Glomerular visceral epithelial cell (primary cell): ENCODE results near the gene TPRG1.

Experiments used
- DNase-seq: peaks from one replicate; pipeline ENCODE4 v3.0.0-alpha.2; 2016; ENCODE audit errors: extremely low spot score

Gene TPRG1

GRCh38 chr3:189229196-189229828, 57.5 kb downstream of the TPRG1 start:
- DNase-seq: no peak

- DNase-seq: no peak
Observed at GRCh38 chr3:189232790-189233189, 61.0 kb downstream of the TPRG1 start.

- peak; percentile 47 for DNase-seq
Observed at GRCh38 chr3:189233225-189233858, 61.6 kb downstream of the TPRG1 start.

GRCh38 chr3:189235214-189235613, 63.4 kb downstream of the TPRG1 start:
- no peak for DNase-seq

GRCh38 chr3:189236352-189236751, 64.6 kb downstream of the TPRG1 start:
- DNase-seq: no peak

- no peak for DNase-seq
Observed at GRCh38 chr3:189237526-189237925, 65.8 kb downstream of the TPRG1 start.

- DNase-seq: no peak
Observed at GRCh38 chr3:189238071-189238470, 66.3 kb downstream of the TPRG1 start.

GRCh38 chr3:189239616-189240015, 67.8 kb downstream of the TPRG1 start:
- no peak for DNase-seq

GRCh38 chr3:189249987-189250386, 78.2 kb downstream of the TPRG1 start:
- no peak for DNase-seq

GRCh38 chr3:189258261-189258660, 86.5 kb downstream of the TPRG1 start:
- no peak for DNase-seq

- DNase-seq: no peak
Observed at GRCh38 chr3:189260556-189261493, 89.1 kb downstream of the TPRG1 start.

- DNase-seq: no peak
Observed at GRCh38 chr3:189262746-189263145, 91.0 kb downstream of the TPRG1 start.

GRCh38 chr3:189267981-189268613, 96.3 kb downstream of the TPRG1 start:
- peak; percentile 21 for DNase-seq

GRCh38 chr3:189269365-189269764, 97.6 kb downstream of the TPRG1 start:
- DNase-seq: no peak

GRCh38 chr3:189270248-189270832, 98.6 kb downstream of the TPRG1 start:
- DNase-seq: peak; percentile 72

- no peak for DNase-seq
Observed at GRCh38 chr3:189272500-189273119, 100.8 kb downstream of the TPRG1 start.

- no peak for DNase-seq
Observed at GRCh38 chr3:189273736-189274135, 102.0 kb downstream of the TPRG1 start.

- no peak for DNase-seq
Observed at GRCh38 chr3:189275182-189275581, 103.4 kb downstream of the TPRG1 start.

GRCh38 chr3:189275852-189276251, 104.1 kb downstream of the TPRG1 start:
- DNase-seq: no peak

- peak; percentile 54 for DNase-seq
Observed at GRCh38 chr3:189276444-189277219, 104.9 kb downstream of the TPRG1 start.
